BJ (cell line): ENCODE results near the gene IFNL4. TPM values are rescaled to one million over a fixed set of nuclear protein-coding genes. Genes with fewer than 3 reads are reported as not detected.

Experiments used
- CTCF ChIA-PET: fragments of 350-600 bp; formaldehyde crosslinking; extraction: SDS; loops from one replicate; lab custom pipeline; 2021; ENCODE audit warnings: antibody characterized with exemption, inconsistent platforms; lab: Yijun Ruan, JAX
- POLR2A ChIA-PET: fragments of 300-600 bp; sonication (Branson Sonifier 250); formaldehyde crosslinking; extraction: SDS; loops from one replicate; lab custom pipeline; 2021; ENCODE audit warnings: antibody characterized with exemption; lab: Charles Lee
- DNase-seq: peaks from one replicate; pipeline ENCODE4 v3.0.0-alpha.2; 2011; ENCODE audit warnings: low read depth
- H3K27me3 ChIP-seq: 2 replicates; pipeline ENCODE4 v1.6.0; 2011; ENCODE audit warnings: low read length; ENCODE audit not compliant: control insufficient read depth, insufficient read depth
- H3K36me3 ChIP-seq: 2 replicates; pipeline ENCODE4 v1.5.1; 2011; ENCODE audit warnings: low read length; ENCODE audit not compliant: control insufficient read depth, insufficient read depth
- H3K4me3 ChIP-seq: 2 replicates; pipeline ENCODE4 v1.5.1; 2011; ENCODE audit warnings: low read depth, mild to moderate bottlenecking, control low read depth, low read length
- CTCF ChIP-seq: IDR thresholded peaks from 2 replicates; pipeline ENCODE4 v1.5.1; 2011; ENCODE audit warnings: low read depth, mild to moderate bottlenecking, control low read depth, inconsistent platforms, low read length, moderate library complexity; ENCODE audit not compliant: insufficient read depth
- polyA minus RNA-seq: library from RNA; depleted of rRNA, polyadenylated mRNA; stranded (reverse); fragments of >200 nt; gene quantifications from 2 replicates; pipeline ENCODE4 v1.2.3, GENCODE V29; 2011; rRNA and poly(A)+ RNA removed
- polyA plus RNA-seq: library from polyadenylated mRNA; depleted of rRNA; stranded (reverse); fragments of >200 nt; gene quantifications from 2 replicates; pipeline ENCODE4 v1.2.3, GENCODE V29; 2011; rRNA removed

The IFNL4 gene
- polyA plus RNA-seq (not detected in 2 replicates), polyA minus RNA-seq (not detected in 2 replicates)

GRCh38 chr19:39248806-39249205 lies at the start of gene IFNL4:
Gene IFNL4 (minus strand): TSS chr19:39248856.
- peaks cover 31% of the 10 kb centered on the region for H3K27me3 ChIP-seq
- DNase-seq: no peak
- H3K4me3 ChIP-seq: no peak within 1 kb of the TSS
- CTCF ChIA-PET: no interaction called here
- POLR2A ChIA-PET: no interaction called here
- TF ChIP-seq CTCF: no peak
- no peaks in the 10 kb centered on the region for H3K36me3 ChIP-seq

- peaks cover 5% of the 10 kb centered on the region for H3K27me3 ChIP-seq
- TF ChIP-seq CTCF: no peak
- POLR2A ChIA-PET: no interaction called here
- no peak overlapping the region for H3K4me3 ChIP-seq
- no peak for DNase-seq
- CTCF ChIA-PET: no interaction called here
- H3K36me3 ChIP-seq: no peaks in the 10 kb centered on the region
These were observed 49.4 kb upstream of the IFNL4 start for GRCh38 chr19:39297931-39298634.

GRCh38 chr19:39296906-39297305 lies 48.2 kb upstream of the IFNL4 start:
- no peak for TF ChIP-seq CTCF
- no peak for DNase-seq
- ChIA-PET POLR2A (no interaction called here), CTCF (interaction anchor here (0.7 to 1.6 kb wide), 2 partner anchors 24 to 29 kb away, joined by 3 to 4 read pairs; no protein-coding TSS in a partner anchor)
- no peak overlapping the region for H3K4me3 ChIP-seq
- H3K27me3 ChIP-seq: peaks cover 5% of the 10 kb centered on the region
- H3K36me3 ChIP-seq: no peaks in the 10 kb centered on the region

- ChIA-PET POLR2A (no interaction called here), CTCF (interaction anchor here (0.7 to 1.6 kb wide), 3 partner anchors 8 to 30 kb away, joined by 3 to 4 read pairs (median 3); no protein-coding TSS in a partner anchor)
- Histone ChIP-seq H3K27me3 (peaks cover 4% of the 10 kb centered on the region; the same call in 1 of the 2 replicates), H3K36me3 (no peaks in the 10 kb centered on the region), H3K4me3 (no peak within 1 kb of the TSS)
- no peak for TF ChIP-seq CTCF
- DNase-seq: no peak
These were observed 47.5 kb upstream of the IFNL4 start, which contains the start of gene IFNL1 for GRCh38 chr19:39296055-39296645. Gene IFNL1 (plus strand): TSS chr19:39296407. CDS start chr19:39296422, 15 bp downstream.

- TF ChIP-seq CTCF: no peak
- CTCF ChIA-PET: interaction anchor here (0.9 to 1.3 kb wide), 2 partner anchors 35 to 178 kb away, joined by 3 to 4 read pairs; no protein-coding TSS in a partner anchor
- POLR2A ChIA-PET: no interaction called here
- no peak overlapping the region for H3K4me3 ChIP-seq
- peaks cover 2% of the 10 kb centered on the region; the same call in 1 of the 2 replicates for H3K27me3 ChIP-seq
- no peak for DNase-seq
- H3K36me3 ChIP-seq: no peaks in the 10 kb centered on the region
These were observed 44.7 kb upstream of the IFNL4 start for GRCh38 chr19:39293394-39293793.
